Chondrocyte (in vitro differentiated cells): ENCODE data around the gene FAM219B. TPM values are rescaled to one million over a fixed set of nuclear protein-coding genes. Genes with fewer than 3 reads are reported as not detected.
"Not testable (repeated sequence)": the region's sequence is repeated elsewhere in the genome, so short reads cannot be mapped to it uniquely, and the experiment has no call there.

Source experiments
- DNase-seq: peaks from one replicate; pipeline ENCODE4 v3.0.0; 2021; ENCODE audit warnings: mixed read lengths, low spot score
- H3K27ac Mint-ChIP-seq: one replicate; pipeline ENCODE4 v1.8.0; 2021; ENCODE audit warnings: mild to moderate bottlenecking, moderate library complexity, mixed read lengths; ENCODE audit not compliant: unreplicated experiment
- H3K27me3 Mint-ChIP-seq: 2 replicates; pipeline ENCODE4 v1.8.0; 2021; ENCODE audit warnings: low read depth, mixed read lengths
- H3K36me3 Mint-ChIP-seq: 2 replicates; pipeline ENCODE4 v1.8.0; 2021; ENCODE audit warnings: low read depth, mixed read lengths
- H3K4me1 Mint-ChIP-seq: 2 replicates; pipeline ENCODE4 v1.8.0; 2021; ENCODE audit warnings: low read depth, mild to moderate bottlenecking, mixed read lengths
- H3K4me3 Mint-ChIP-seq: one replicate; pipeline ENCODE4 v1.8.0; 2021; ENCODE audit warnings: mild to moderate bottlenecking, moderate library complexity, mixed read lengths; ENCODE audit not compliant: unreplicated experiment
- H3K9me3 Mint-ChIP-seq: 2 replicates; pipeline ENCODE4 v1.8.0; 2021; ENCODE audit warnings: low read depth, mixed read lengths
- CTCF ChIP-seq: fragments of 200-600 bp; sonication (generic); IDR thresholded peaks from 2 replicates; pipeline ENCODE4 v1.5.0; 2021; ENCODE audit warnings: antibody characterized with exemption, mild to moderate bottlenecking, moderate library complexity
- total RNA-seq: library from RNA; stranded (reverse); gene quantifications from 3 replicates; pipeline ENCODE4 v1.2.1, GENCODE V29; 2021

Gene FAM219B
- total RNA-seq, 1 donor from 2014 or later: 97.6 TPM

- Mint-ChIP-seq H3K4me1 (peaks cover 23% of the 10 kb centered on the region), H3K27ac (peak within 1 kb of the TSS; percentile 74), H3K9me3 (no peaks in the 10 kb centered on the region), H3K36me3 (no peaks in the 10 kb centered on the region), H3K27me3 (no peaks in the 10 kb centered on the region), H3K4me3 (peak within 1 kb of the TSS; percentile 88)
- DNase-seq: peak; percentile 95
- TF ChIP-seq CTCF: peak; percentile 13
These were observed 16.6 kb downstream of the FAM219B start, which contains the start of gene MPI for GRCh38 chr15:74889883-74890664. Gene MPI, plus strand, starts transcription at chr15:74890042. Its CDS starts 32 bp downstream, at chr15:74890074.

GRCh38 chr15:74889390-74889882, 17.2 kb downstream of the FAM219B start:
- Mint-ChIP-seq H3K27ac (peak overlapping the region; percentile 74), H3K27me3 (no peaks in the 10 kb centered on the region), H3K9me3 (no peaks in the 10 kb centered on the region), H3K36me3 (no peaks in the 10 kb centered on the region), H3K4me3 (peak overlapping the region; percentile 88), H3K4me1 (peaks cover 28% of the 10 kb centered on the region)
- DNase-seq: no peak
- no peak for TF ChIP-seq CTCF

- no peak for DNase-seq
- no peaks in the 10 kb centered on the region for H3K27me3 Mint-ChIP-seq
- H3K36me3 Mint-ChIP-seq: no peaks in the 10 kb centered on the region
- no peaks in the 10 kb centered on the region for H3K9me3 Mint-ChIP-seq
- no peak overlapping the region for H3K4me3 Mint-ChIP-seq
- peaks cover 28% of the 10 kb centered on the region for H3K4me1 Mint-ChIP-seq
- H3K27ac Mint-ChIP-seq: peak overlapping the region; percentile 74
- no peak for TF ChIP-seq CTCF
These were observed 17.9 kb downstream of the FAM219B start for GRCh38 chr15:74888716-74889115.

- not testable (repeated sequence) for H3K4me3 Mint-ChIP-seq, H3K36me3 Mint-ChIP-seq, H3K9me3 Mint-ChIP-seq, DNase-seq, H3K27me3 Mint-ChIP-seq, H3K27ac Mint-ChIP-seq
- H3K4me1 Mint-ChIP-seq: peaks cover 24% of the 10 kb centered on the region
These were observed 19.0 kb downstream of the FAM219B start for GRCh38 chr15:74887537-74888193.

- no peak for DNase-seq
- H3K27me3 Mint-ChIP-seq: no peaks in the 10 kb centered on the region
- no peak overlapping the region for H3K27ac Mint-ChIP-seq
- no peak overlapping the region for H3K4me3 Mint-ChIP-seq
- H3K36me3 Mint-ChIP-seq: no peaks in the 10 kb centered on the region
- H3K9me3 Mint-ChIP-seq: no peaks in the 10 kb centered on the region
- H3K4me1 Mint-ChIP-seq: peaks cover 18% of the 10 kb centered on the region
- TF ChIP-seq CTCF: no peak
These were observed 21.2 kb downstream of the FAM219B start for GRCh38 chr15:74885461-74885860.
